Testis (tissue), 2 donors: Measurements from ENCODE around the gene SEC11A.

Experiments
- POLR2A ChIP-seq: fragments of 450-650 bp; IDR thresholded peaks from one replicate; pipeline ENCODE4 v1.6.1; 2017; ENCODE audit warnings: antibody characterized with exemption, mild to moderate bottlenecking, moderate library complexity
- TF ChIP-seq, protein P1 (sequence below), 3 experiments: fragments of 450-650 bp in 2 of 3; fragments of 200-600 bp in 1 of 3; sonication (generic) in 1 of 3; IDR thresholded peaks; one replicate each; pipeline ENCODE4 v1.5.1; 2016 to 2019; ENCODE audit warnings: antibody characterized with exemption in 3 of 3, mild to moderate bottlenecking in 2 of 3, moderate library complexity in 1 of 3

GRCh38 chr15:84714372-84714771 lies 1.6 kb downstream of the SEC11A start:
- no peak for TF ChIP-seq POLR2A
- TF ChIP-seq, protein P1, sequence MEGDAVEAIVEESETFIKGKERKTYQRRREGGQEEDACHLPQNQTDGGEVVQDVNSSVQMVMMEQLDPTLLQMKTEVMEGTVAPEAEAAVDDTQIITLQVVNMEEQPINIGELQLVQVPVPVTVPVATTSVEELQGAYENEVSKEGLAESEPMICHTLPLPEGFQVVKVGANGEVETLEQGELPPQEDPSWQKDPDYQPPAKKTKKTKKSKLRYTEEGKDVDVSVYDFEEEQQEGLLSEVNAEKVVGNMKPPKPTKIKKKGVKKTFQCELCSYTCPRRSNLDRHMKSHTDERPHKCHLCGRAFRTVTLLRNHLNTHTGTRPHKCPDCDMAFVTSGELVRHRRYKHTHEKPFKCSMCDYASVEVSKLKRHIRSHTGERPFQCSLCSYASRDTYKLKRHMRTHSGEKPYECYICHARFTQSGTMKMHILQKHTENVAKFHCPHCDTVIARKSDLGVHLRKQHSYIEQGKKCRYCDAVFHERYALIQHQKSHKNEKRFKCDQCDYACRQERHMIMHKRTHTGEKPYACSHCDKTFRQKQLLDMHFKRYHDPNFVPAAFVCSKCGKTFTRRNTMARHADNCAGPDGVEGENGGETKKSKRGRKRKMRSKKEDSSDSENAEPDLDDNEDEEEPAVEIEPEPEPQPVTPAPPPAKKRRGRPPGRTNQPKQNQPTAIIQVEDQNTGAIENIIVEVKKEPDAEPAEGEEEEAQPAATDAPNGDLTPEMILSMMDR (IDR thresholded peaks at IDR 0.05): no peak
